Hepatocyte (in vitro differentiated cells): ENCODE measurements around the gene GPR89A. TPM values are rescaled to one million over a fixed set of nuclear protein-coding genes. Genes with fewer than 3 reads are reported as not detected.

ENCODE experiments used
- DNase-seq: peaks from one replicate; pipeline ENCODE4 v3.0.0-alpha.2; 2016; ENCODE audit warnings: low spot score
- H2AFZ ChIP-seq: fragments of 200-600 bp; sonication (generic); 2 replicates; pipeline ENCODE4 v1.6.0; 2016; ENCODE audit warnings: antibody characterized with exemption, mild to moderate bottlenecking
- H3K27ac ChIP-seq: fragments of 200-600 bp; sonication (generic); 2 replicates; pipeline ENCODE4 v1.5.1; 2016; ENCODE audit warnings: mild to moderate bottlenecking
- H3K27me3 ChIP-seq: fragments of 200-600 bp; sonication (generic); 2 replicates; pipeline ENCODE4 v1.6.1; 2016
- H3K36me3 ChIP-seq: fragments of 200-600 bp; sonication (generic); replicated peaks from 2 replicates; pipeline ENCODE4 v1.5.1; 2016; ENCODE audit warnings: low read depth; ENCODE audit not compliant: insufficient read depth
- H3K4me1 ChIP-seq: fragments of 200-600 bp; sonication (generic); 2 replicates; pipeline ENCODE4 v1.5.1; 2016; ENCODE audit warnings: mild to moderate bottlenecking, moderate library complexity; ENCODE audit not compliant: insufficient read depth
- H3K4me2 ChIP-seq: fragments of 200-600 bp; sonication (generic); 2 replicates; pipeline ENCODE4 v1.6.0; 2016
- H3K4me3 ChIP-seq: fragments of 200-600 bp; sonication (generic); 2 replicates; pipeline ENCODE4 v1.5.1; 2016; ENCODE audit warnings: mild to moderate bottlenecking
- H3K79me2 ChIP-seq: fragments of 200-600 bp; sonication (generic); 2 replicates; pipeline ENCODE4 v1.6.0; 2017; ENCODE audit warnings: mild to moderate bottlenecking
- H3K9me2 ChIP-seq: fragments of 200-600 bp; sonication (generic); replicated peaks from 2 replicates; pipeline ENCODE4 v1.6.0; 2017; ENCODE audit warnings: mild to moderate bottlenecking; ENCODE audit not compliant: insufficient read depth
- H3K9me3 ChIP-seq: fragments of 200-600 bp; sonication (generic); 2 replicates; pipeline ENCODE4 v1.5.1; 2016; ENCODE audit warnings: low read depth, mild to moderate bottlenecking
- H4K20me1 ChIP-seq: fragments of 200-600 bp; sonication (generic); 2 replicates; pipeline ENCODE4 v1.6.0; 2016; ENCODE audit warnings: mild to moderate bottlenecking; ENCODE audit not compliant: insufficient read depth, poor library complexity, severe bottlenecking
- EZH2 ChIP-seq: fragments of 200-600 bp; sonication (generic); IDR thresholded peaks from 2 replicates; pipeline ENCODE4 v1.6.1; 2016; ENCODE audit warnings: antibody characterized with exemption, mild to moderate bottlenecking, borderline replicate concordance
- EZH2phosphoT487 ChIP-seq: fragments of 200-600 bp; sonication (generic); IDR thresholded peaks from one replicate; pipeline ENCODE4 v1.6.1; 2018; ENCODE audit warnings: antibody characterized with exemption, mild to moderate bottlenecking, low read depth, moderate library complexity; ENCODE audit not compliant: unreplicated experiment, severe bottlenecking
- WGBS: methylation state at CpG from one replicate; pipeline ENCODE4 v1.1.6; 2016; ENCODE audit warnings: low lambda C conversion rate; ENCODE audit errors: missing lambda C conversion rate; 5-methylcytosine and 5-hydroxymethylcytosine counted together
- polyA plus RNA-seq: library from polyadenylated mRNA; unstranded; fragments of >200 nt; fragmentation: Nextera tagmentation; extraction: Ambion mirVana; gene quantifications from 2 replicates; pipeline ENCODE4 v1.2.1, GENCODE V29; 2016
- total RNA-seq: library from RNA; depleted of rRNA; stranded (reverse); fragments of >200 nt; gene quantifications from 2 replicates; pipeline ENCODE4 v1.2.3, GENCODE V29; 2014
- TF ChIP-seq, protein P1 (sequence below): fragments of 200-600 bp; sonication (generic); IDR thresholded peaks from 2 replicates; pipeline ENCODE4 v1.5.1; 2016; ENCODE audit warnings: antibody characterized with exemption, mild to moderate bottlenecking; ENCODE audit not compliant: poor library complexity

Gene GPR89A
- total and polyA plus RNA-seq, 2 experiments from 2014 or later, result 29.5 to 39.7 TPM

DNA sequence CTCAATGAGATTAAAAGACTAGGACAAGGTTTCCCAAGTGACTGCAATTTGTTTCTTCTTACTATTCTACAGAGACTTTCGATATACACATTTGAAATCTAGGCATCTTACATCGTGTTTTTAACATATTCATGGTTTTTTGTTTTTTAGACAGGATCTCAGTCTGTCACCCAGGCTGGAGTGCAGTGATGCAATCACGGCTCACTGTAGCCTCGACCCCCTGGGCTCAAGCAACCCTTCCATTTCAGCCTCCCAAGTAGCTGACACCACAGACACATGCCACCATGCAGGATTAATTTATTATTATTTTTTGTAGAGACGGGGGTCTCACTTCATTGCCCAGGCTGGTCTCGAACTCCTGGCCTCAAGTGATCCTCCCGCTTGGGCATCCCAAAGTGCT is 97.8 kb downstream of the GPR89A start:
- Histone ChIP-seq H3K4me2 (peak overlapping the region; percentile 71), H3K9me2 (no peaks in the 10 kb centered on the region), H4K20me1 (no peaks in the 10 kb centered on the region), H3K4me3 (no peak overlapping the region), H3K9me3 (no peaks in the 10 kb centered on the region), H3K36me3 (no peaks in the 10 kb centered on the region), H3K79me2 (peaks cover 24% of the 10 kb centered on the region), H3K4me1 (peaks cover 25% of the 10 kb centered on the region), H3K27ac (peak overlapping the region; percentile 91), H2AFZ (no peak overlapping the region), H3K27me3 (no peaks in the 10 kb centered on the region)
- TF ChIP-seq, protein P1, sequence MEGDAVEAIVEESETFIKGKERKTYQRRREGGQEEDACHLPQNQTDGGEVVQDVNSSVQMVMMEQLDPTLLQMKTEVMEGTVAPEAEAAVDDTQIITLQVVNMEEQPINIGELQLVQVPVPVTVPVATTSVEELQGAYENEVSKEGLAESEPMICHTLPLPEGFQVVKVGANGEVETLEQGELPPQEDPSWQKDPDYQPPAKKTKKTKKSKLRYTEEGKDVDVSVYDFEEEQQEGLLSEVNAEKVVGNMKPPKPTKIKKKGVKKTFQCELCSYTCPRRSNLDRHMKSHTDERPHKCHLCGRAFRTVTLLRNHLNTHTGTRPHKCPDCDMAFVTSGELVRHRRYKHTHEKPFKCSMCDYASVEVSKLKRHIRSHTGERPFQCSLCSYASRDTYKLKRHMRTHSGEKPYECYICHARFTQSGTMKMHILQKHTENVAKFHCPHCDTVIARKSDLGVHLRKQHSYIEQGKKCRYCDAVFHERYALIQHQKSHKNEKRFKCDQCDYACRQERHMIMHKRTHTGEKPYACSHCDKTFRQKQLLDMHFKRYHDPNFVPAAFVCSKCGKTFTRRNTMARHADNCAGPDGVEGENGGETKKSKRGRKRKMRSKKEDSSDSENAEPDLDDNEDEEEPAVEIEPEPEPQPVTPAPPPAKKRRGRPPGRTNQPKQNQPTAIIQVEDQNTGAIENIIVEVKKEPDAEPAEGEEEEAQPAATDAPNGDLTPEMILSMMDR, result no peak
- TF ChIP-seq EZH2 (no peak), EZH2phosphoT487 (no peak)
- DNase-seq, result no peak
- WGBS, result 89% methylated on average over 7 of the region's 7 CpGs

DNA sequence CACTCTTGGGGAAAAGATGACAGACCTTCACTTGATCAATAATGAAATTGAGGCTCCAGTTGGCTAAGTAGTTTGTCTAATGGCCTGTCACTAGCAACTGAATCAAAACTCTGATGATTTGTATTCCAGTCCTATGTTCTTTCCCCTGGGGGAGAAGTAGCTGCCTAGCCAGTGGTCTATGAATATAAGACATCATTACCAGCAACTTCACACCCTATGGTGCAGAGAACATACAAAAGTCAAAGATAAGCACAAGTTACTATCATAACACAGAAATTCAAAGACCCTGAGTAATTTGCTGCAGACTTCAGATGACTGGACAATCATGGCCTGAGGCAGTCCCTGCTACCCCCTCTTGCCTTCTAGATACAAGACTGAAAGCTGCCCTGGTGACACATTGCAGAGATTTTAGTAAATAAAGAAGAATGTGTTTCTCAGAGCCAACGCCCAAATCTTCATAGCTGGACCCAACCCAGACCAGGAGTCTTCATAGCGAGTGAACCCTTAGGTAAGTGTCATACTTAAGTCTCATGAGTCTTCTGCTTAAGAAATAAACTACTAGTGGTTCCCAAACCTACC is 98.4 kb downstream of the GPR89A start:
- no peaks in the 10 kb centered on the region for H3K9me2 ChIP-seq
- H3K27me3 ChIP-seq, result no peaks in the 10 kb centered on the region
- no peaks in the 10 kb centered on the region for H4K20me1 ChIP-seq
- peaks cover 25% of the 10 kb centered on the region for H3K4me1 ChIP-seq
- H3K27ac ChIP-seq, result peak overlapping the region; percentile 91
- TF ChIP-seq EZH2, result no peak
- TF ChIP-seq, protein P1, result no peak
- TF ChIP-seq EZH2phosphoT487, result no peak
- H3K4me2 ChIP-seq, result peak overlapping the region; percentile 71
- H3K4me3 ChIP-seq, result peak overlapping the region; percentile 15
- WGBS, result 56% methylated on average over 2 of the region's 2 CpGs
- peak; percentile 41 for DNase-seq
- H3K9me3 ChIP-seq, result no peaks in the 10 kb centered on the region
- H3K79me2 ChIP-seq, result peaks cover 24% of the 10 kb centered on the region
- H3K36me3 ChIP-seq, result no peaks in the 10 kb centered on the region
- no peak overlapping the region for H2AFZ ChIP-seq

DNA sequence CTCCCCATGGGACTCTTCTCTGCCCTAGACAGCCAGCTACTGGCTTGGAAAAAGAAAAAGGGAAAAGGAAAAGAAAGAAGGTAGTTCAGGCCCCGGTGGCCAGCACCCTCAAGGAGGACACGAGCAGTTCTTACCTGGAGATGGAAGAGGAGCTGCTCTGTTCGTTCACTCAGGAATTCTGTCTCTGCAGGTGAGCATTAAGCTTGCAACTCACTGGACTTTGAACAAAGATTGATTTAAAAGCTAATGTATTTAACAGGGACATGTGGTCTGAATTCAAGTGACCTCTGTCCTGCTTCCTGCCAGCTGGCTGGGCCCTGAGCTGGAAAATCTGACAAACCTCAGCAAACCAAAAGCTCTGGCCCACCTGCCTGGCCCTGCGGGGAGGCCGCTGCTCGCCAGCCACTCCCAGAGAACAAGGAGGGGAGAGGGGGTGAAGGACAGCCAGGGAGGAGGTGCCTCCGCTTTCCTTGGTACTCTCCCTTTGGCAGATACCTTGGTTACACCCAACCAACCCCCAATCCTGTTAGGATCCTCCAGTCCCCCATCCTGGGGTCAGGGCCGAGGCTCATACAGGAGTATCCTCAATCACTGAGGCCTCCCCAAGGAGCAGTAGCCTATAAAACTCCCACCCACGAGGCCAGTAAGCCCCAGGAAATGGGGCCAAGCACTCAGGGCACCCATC is 99.5 kb downstream of the GPR89A start, which contains the start of gene PDZK1:
Gene PDZK1 (minus strand): TSS at position 186 of the 685 bp plus-strand sequence. CDS start 19,347 bp downstream, outside the sequence.
- peak within 1 kb of the TSS; percentile 71 for H3K4me2 ChIP-seq
- peak within 1 kb of the TSS; percentile 91 for H3K27ac ChIP-seq

More for the DNA sequence above, 99.5 kb downstream of the GPR89A start, which contains the start of gene PDZK1:
- no peaks in the 10 kb centered on the region for H4K20me1 ChIP-seq
- H3K9me3 ChIP-seq, result no peaks in the 10 kb centered on the region
- peaks cover 32% of the 10 kb centered on the region for H3K4me1 ChIP-seq
- TF ChIP-seq EZH2phosphoT487 (no peak), EZH2 (no peak)
- TF ChIP-seq, protein P1, result no peak
- H3K27me3 ChIP-seq, result no peaks in the 10 kb centered on the region
- peak within 1 kb of the TSS; percentile 15 for H3K4me3 ChIP-seq
- no peak within 1 kb of the TSS for H2AFZ ChIP-seq
- H3K79me2 ChIP-seq, result peaks cover 24% of the 10 kb centered on the region
- 66% methylated on average over 9 of the region's 9 CpGs for WGBS
- H3K9me2 ChIP-seq, result no peaks in the 10 kb centered on the region
- no peaks in the 10 kb centered on the region for H3K36me3 ChIP-seq
- peak; percentile 72 for DNase-seq
